H1 (cell line): ENCODE data around the gene ATP7B. TPM values are rescaled to one million over a fixed set of nuclear protein-coding genes. Genes with fewer than 3 reads are reported as not detected.

Experiments
- CTCF ChIA-PET: fragments of 300-600 bp; sonication (Branson Sonifier 250); formaldehyde crosslinking; loops from one replicate; lab custom pipeline; 2021; ENCODE audit not compliant: partially characterized antibody; lab: Charles Lee
- POLR2A ChIA-PET: fragments of 300-600 bp; sonication (Branson Sonifier 250); formaldehyde crosslinking; loops from one replicate; lab custom pipeline; 2021; ENCODE audit warnings: inconsistent platforms; ENCODE audit not compliant: partially characterized antibody; lab: Charles Lee
- DNase-seq, 2 experiments: peaks; one replicate each; pipeline versions ENCODE4 v3.0.0 to v3.0.0-alpha.2; 2010 to 2022; ENCODE audit warnings: low spot score in 2 of 2, low read depth in 1 of 2, mixed read lengths in 1 of 2
- FAIRE-seq: peaks from 2 replicates; lab custom pipeline; 2011; peaks lifted over from hg19 to GRCh38; lab: Jason Lieb, UNC
- H2AFZ ChIP-seq: 2 replicates; pipeline ENCODE4 v1.8.1; 2012; ENCODE audit warnings: low read length, inconsistent platforms
- H2AK5ac ChIP-seq: 2 replicates; pipeline ENCODE4 v1.6.1; 2013; ENCODE audit warnings: low read depth, low read length
- H2BK120ac ChIP-seq: replicated peaks from 2 replicates; pipeline ENCODE3; 2013; ENCODE audit warnings: low read depth, low read length, inconsistent platforms
- H2BK12ac ChIP-seq: 2 replicates; pipeline ENCODE4 v1.6.1; 2013; ENCODE audit warnings: low read depth, low read length
- H2BK15ac ChIP-seq: 2 replicates; pipeline ENCODE4 v1.6.1; 2013; ENCODE audit warnings: low read length
- H2BK20ac ChIP-seq: 2 replicates; pipeline ENCODE4 v1.6.1; 2013; ENCODE audit warnings: low read length
- H2BK5ac ChIP-seq: 2 replicates; pipeline ENCODE4 v1.6.1; 2013; ENCODE audit warnings: low read depth, low read length
- H3K14ac ChIP-seq: 2 replicates; pipeline ENCODE4 v1.6.1; 2013; ENCODE audit warnings: inconsistent platforms; ENCODE audit not compliant: insufficient read length
- H3K18ac ChIP-seq: 2 replicates; pipeline ENCODE4 v1.6.1; 2013; ENCODE audit warnings: low read length; ENCODE audit errors: extremely low read depth
- H3K23ac ChIP-seq: 2 replicates; pipeline ENCODE4 v1.6.1; 2013; ENCODE audit warnings: inconsistent platforms; ENCODE audit not compliant: insufficient read length
- H3K23me2 ChIP-seq: 2 replicates; pipeline ENCODE4 v1.6.1; 2013; ENCODE audit warnings: low read depth, low read length
- H3K27ac ChIP-seq: 2 replicates; pipeline ENCODE4 v1.6.1; 2011; ENCODE audit warnings: low read depth, low read length, inconsistent platforms
- H3K27me3 ChIP-seq, 4 experiments: replicated peaks in 1 of 4; 1 replicate in 1 of 4; 2 replicates in 3 of 4; pipeline versions ENCODE4 v1.6.1 to v1.8.1; 2011 to 2013; ENCODE audit warnings: low read length in 3 of 4, mild to moderate bottlenecking in 3 of 4, inconsistent platforms in 2 of 4, mixed read lengths in 2 of 4, moderate library complexity in 1 of 4; ENCODE audit not compliant: control insufficient read depth in 3 of 4, insufficient read depth in 3 of 4; ENCODE audit errors: extremely low read depth in 1 of 4
- H3K36me3 ChIP-seq, 4 experiments: 2 replicates each; pipeline versions ENCODE4 v1.6.1 to v1.8.1; 2011 to 2013; ENCODE audit warnings: mild to moderate bottlenecking in 4 of 4, low read length in 3 of 4, moderate library complexity in 2 of 4, control low read depth in 1 of 4, inconsistent platforms in 1 of 4; ENCODE audit not compliant: insufficient read depth in 4 of 4, control insufficient read depth in 2 of 4
- H3K4ac ChIP-seq: replicated peaks from 2 replicates; pipeline ENCODE3; 2013; ENCODE audit warnings: low read length, low read depth, mixed read lengths, inconsistent platforms; ENCODE audit not compliant: insufficient read length
- H3K4me1 ChIP-seq, 4 experiments: replicated peaks in 1 of 4; 1 replicate in 1 of 4; 2 replicates in 3 of 4; pipeline versions ENCODE4 v1.6.1 to v1.8.1; 2011 to 2013; ENCODE audit warnings: low read length in 3 of 4, inconsistent platforms in 2 of 4, mixed read lengths in 1 of 4; ENCODE audit not compliant: insufficient read depth in 4 of 4, control insufficient read depth in 3 of 4
- H3K4me2 ChIP-seq, 2 experiments: 2 replicates each; pipeline versions ENCODE4 v1.6.1 to v1.8.1; 2011 to 2013; ENCODE audit warnings: low read depth in 2 of 2, low read length in 2 of 2, control low read depth in 1 of 2, inconsistent platforms in 1 of 2, mild to moderate bottlenecking in 1 of 2; ENCODE audit not compliant: insufficient read depth in 1 of 2
- H3K4me3 ChIP-seq, 4 experiments: fragments of 200-600, 300-600 bp in 1 of 4; sonication (generic), shearing (Covaris generic), sonication (Bioruptor Twin) in 1 of 4; 2 replicates each; pipeline versions ENCODE4 v1.5.1 to v1.8.1; 2011 to 2016; ENCODE audit warnings: low read length in 4 of 4, low read depth in 3 of 4, control low read depth in 2 of 4, inconsistent platforms in 2 of 4, mild to moderate bottlenecking in 2 of 4, mixed read lengths in 1 of 4, moderate library complexity in 1 of 4; ENCODE audit not compliant: insufficient read depth in 2 of 4; ENCODE audit errors: extremely low read depth in 1 of 4
- H3K56ac ChIP-seq: replicated peaks from 2 replicates; pipeline ENCODE3; 2013; ENCODE audit warnings: low read depth, mild to moderate bottlenecking, mixed read lengths, low read length, inconsistent platforms; ENCODE audit not compliant: insufficient read length
- H3K79me1 ChIP-seq: 2 replicates; pipeline ENCODE4 v1.6.1; 2013; ENCODE audit warnings: low read depth, low read length, control low read depth
- H3K79me2 ChIP-seq, 2 experiments: 2 replicates each; pipeline versions ENCODE4 v1.6.1 to v1.8.1; 2012 to 2013; ENCODE audit warnings: low read length in 2 of 2, mild to moderate bottlenecking in 2 of 2, inconsistent platforms in 1 of 2; ENCODE audit not compliant: insufficient read depth in 2 of 2, control insufficient read depth in 1 of 2
- H3K9ac ChIP-seq, 4 experiments: replicated peaks in 1 of 4; 1 replicate in 1 of 4; 2 replicates in 3 of 4; pipeline versions ENCODE4 v1.6.1 to v1.8.1; 2011 to 2013; ENCODE audit warnings: low read depth in 3 of 4, low read length in 3 of 4, control low read depth in 2 of 4, mild to moderate bottlenecking in 2 of 4, moderate library complexity in 2 of 4, inconsistent platforms in 1 of 4; ENCODE audit errors: extremely low read depth in 1 of 4
- H3K9me3 ChIP-seq, 2 experiments: 2 replicates each; pipeline versions ENCODE4 v1.6.1 to v1.8.1; 2012 to 2013; ENCODE audit warnings: mild to moderate bottlenecking in 2 of 2, moderate library complexity in 2 of 2, control low read depth in 1 of 2, inconsistent platforms in 1 of 2, low read depth in 1 of 2, low read length in 1 of 2, mixed read lengths in 1 of 2; ENCODE audit not compliant: insufficient read depth in 2 of 2
- H4K20me1 ChIP-seq, 2 experiments: replicated peaks in 1 of 2; 2 replicates each; pipeline versions ENCODE3 to v1.8.1; 2011 to 2013; ENCODE audit warnings: inconsistent platforms in 2 of 2, low read length in 2 of 2, mild to moderate bottlenecking in 1 of 2; ENCODE audit not compliant: insufficient read depth in 2 of 2, control insufficient read depth in 1 of 2
- H4K5ac ChIP-seq: 2 replicates; pipeline ENCODE4 v1.6.1; 2013; ENCODE audit warnings: low read length, low read depth, mixed read lengths, inconsistent platforms; ENCODE audit not compliant: insufficient read length
- H4K8ac ChIP-seq: 2 replicates; pipeline ENCODE4 v1.8.0; 2013; ENCODE audit warnings: mild to moderate bottlenecking, moderate library complexity, low read length, inconsistent platforms; ENCODE audit not compliant: insufficient read depth; ENCODE audit errors: extremely low read depth
- H4K91ac ChIP-seq: replicated peaks from 2 replicates; pipeline ENCODE3; 2013; ENCODE audit warnings: low read length, mixed read lengths, inconsistent platforms; ENCODE audit not compliant: insufficient read length
- ATF2 ChIP-seq: IDR thresholded peaks from 2 replicates; pipeline ENCODE4 v1.6.1; 2012; ENCODE audit warnings: low read length, inconsistent platforms
- BACH1 ChIP-seq: IDR thresholded peaks from 2 replicates; pipeline ENCODE4 v1.6.1; 2012; ENCODE audit warnings: low read length, improper control_type of control experiment
- CHD2 ChIP-seq: IDR thresholded peaks from 2 replicates; pipeline ENCODE4 v1.6.1; 2012; ENCODE audit warnings: low read length, improper control_type of control experiment
- E2F6 ChIP-seq: IDR thresholded peaks from 2 replicates; pipeline ENCODE4 v1.6.1; 2012; ENCODE audit warnings: inconsistent platforms
- HDAC2 ChIP-seq, 2 experiments: fragments of 300-600 bp in 1 of 2; sonication (generic) in 1 of 2; IDR thresholded peaks; 2 replicates each; pipeline ENCODE4 v1.6.1; 2011 to 2012; ENCODE audit warnings: low read depth in 2 of 2, low read length in 2 of 2, mild to moderate bottlenecking in 2 of 2, moderate library complexity in 2 of 2, borderline replicate concordance in 1 of 2, inconsistent platforms in 1 of 2
- KDM1A ChIP-seq: fragments of 200-600, 300-600 bp; sonication (generic); IDR thresholded peaks from 2 replicates; pipeline ENCODE4 v1.7.1; 2016; ENCODE audit warnings: mild to moderate bottlenecking, low read length, borderline replicate concordance
- MAFK ChIP-seq: IDR thresholded peaks from 2 replicates; pipeline ENCODE4 v1.6.1; 2012; ENCODE audit warnings: low read depth, mild to moderate bottlenecking, improper control_type of control experiment, low read length
- MAX ChIP-seq: IDR thresholded peaks from 2 replicates; pipeline ENCODE4 v1.6.1; 2012; ENCODE audit warnings: inconsistent platforms
- SP4 ChIP-seq: IDR thresholded peaks from 2 replicates; pipeline ENCODE4 v1.6.1; 2012; ENCODE audit warnings: low read length, inconsistent platforms
- TCF12 ChIP-seq: IDR thresholded peaks from 2 replicates; pipeline ENCODE4 v1.6.1; 2011; ENCODE audit warnings: low read depth, mild to moderate bottlenecking, low read length
- WGBS, 2 experiments: shearing (Covaris generic) in 1 of 2; methylation state at CpG; one replicate each; pipeline versions ENCODE4 v1.1.6 to v1.1.7; 2013 to 2015; ENCODE audit warnings: low lambda C conversion rate in 2 of 2, mixed read lengths in 2 of 2, inconsistent platforms in 1 of 2, low coverage in 1 of 2, missing lambda C conversion rate in 1 of 2; ENCODE audit not compliant: insufficient replicate concordance in 2 of 2, insufficient coverage in 1 of 2, insufficient read length in 1 of 2; ENCODE audit errors: extremely low coverage in 1 of 2, missing lambda C conversion rate in 1 of 2; 5-methylcytosine and 5-hydroxymethylcytosine counted together
- polyA plus RNA-seq, 7 experiments: library from polyadenylated mRNA; depleted of rRNA in 3 of 7; stranded (reverse) in 5 of 7; unstranded in 2 of 7; fragments of >200 nt in 5 of 7; fragments of 200-250 nt in 2 of 7; gene quantifications; 1 replicate in 5 of 7; 2 replicates in 1 of 7; 4 replicates in 1 of 7; pipeline versions ENCODE4 v1.2.1 to v1.2.3, GENCODE V29; 2011 to 2013; ENCODE audit warnings: missing spikeins in 2 of 7, mixed read lengths in 2 of 7
- total RNA-seq: library from RNA; stranded (reverse); fragmentation: NEBNext Ultra II Directional; extraction: Animal tissue kit (Norgen Biotek cat#: 25700); gene quantifications from 2 replicates; pipeline ENCODE4 v1.2.1, GENCODE V29; 2021

ATP7B gene
- total and polyA plus RNA-seq, 2 of the 8 experiments (the other 6 are each of a cell fraction or from before 2014, with no cell fraction given), result 4.1 to 9.2 TPM

- WGBS, 2 experiments, result 84% methylated on average over 13 of the region's 13 CpGs; no CpG with 5 or more reads in 1 of the 2 experiments
- peaks cover 4% of the 10 kb centered on the region for H3K79me1 ChIP-seq
- TF ChIP-seq TCF12 (no peak), MAX (no peak), CHD2 (no peak), ATF2 (no peak), E2F6 (no peak), SP4 (no peak), KDM1A (no peak), MAFK (no peak), BACH1 (no peak), HDAC2 (IDR thresholded peaks at IDR 0.05; ENCODE audit: borderline replicate concordance in 1 of 2, low read depth in 2 of 2, low read length in 2 of 2) (no peak)
These were observed 5.3 kb downstream of the ATP7B start for GRCh38 chr13:52005841-52006522.

More at GRCh38 chr13:52005841-52006522, 5.3 kb downstream of the ATP7B start:
- no peak overlapping the region for H4K91ac ChIP-seq
- no peak overlapping the region for H3K4me2 ChIP-seq
- H3K23ac ChIP-seq, result no peak overlapping the region
- H4K8ac ChIP-seq, result no peak overlapping the region
- DNase-seq, result no peak
- H2BK15ac ChIP-seq, result no peak overlapping the region
- H3K23me2 ChIP-seq, result peaks cover under 1% of the 10 kb centered on the region; the same call in 1 of the 2 replicates
- no peak overlapping the region for H2BK5ac ChIP-seq
- peaks cover 2 to 19% (median 12%) of the 10 kb centered on the region in 4 experiments for H3K27me3 ChIP-seq
- no peak overlapping the region for H2AK5ac ChIP-seq
- no peak for FAIRE-seq
- H3K9me3 ChIP-seq, result no peaks in the 10 kb centered on the region
- no peak overlapping the region for H2BK12ac ChIP-seq
- H3K18ac ChIP-seq, result no peak overlapping the region
- H2BK120ac ChIP-seq, result no peak overlapping the region
- peaks cover 0 to 4% (median under 1%) of the 10 kb centered on the region in 4 experiments; a peak in 3 of 7 replicates for H3K4me1 ChIP-seq
- H3K4ac ChIP-seq, result no peak overlapping the region
- H4K20me1 ChIP-seq, result peaks cover 0 to 9% of the 10 kb centered on the region in 2 experiments
- no peak overlapping the region for H3K9ac ChIP-seq
- H3K27ac ChIP-seq, result no peak overlapping the region
- H2BK20ac ChIP-seq, result no peak overlapping the region
- CTCF ChIA-PET, result interaction anchor here (0.9 to 1.5 kb wide), 2 partner anchors 61 to 71 kb away, joined by 3 read pairs; no protein-coding TSS in a partner anchor
- H3K36me3 ChIP-seq, result no peaks in the 10 kb centered on the region
- POLR2A ChIA-PET, result no interaction called here
- H3K14ac ChIP-seq, result no peak overlapping the region
- H2AFZ ChIP-seq, result no peak overlapping the region
- no peak overlapping the region for H3K56ac ChIP-seq
- no peak overlapping the region for H4K5ac ChIP-seq
- H3K79me2 ChIP-seq, result 0 out of 4 replicates have a peak, but pooled peaks cover 0 to 2% of the 10 kb centered on the region in 2 experiments
- H3K4me3 ChIP-seq, result no peak overlapping the region
